Thymus (tissue), 11 donors: ENCODE results near the gene CTSD. TPM values are rescaled to one million over a fixed set of nuclear protein-coding genes. Genes with fewer than 3 reads are reported as not detected.

ENCODE experiments used
- DNase-seq, 9 donors: peaks; one replicate each; pipeline ENCODE4 v3.0.0-alpha.2; 2013; ENCODE audit warnings: low spot score in 9 of 9, low read depth in 6 of 9, missing footprints in 1 of 9
- H3K27ac ChIP-seq, 2 donors: one replicate each; pipeline ENCODE4 v1.5.1; 2013; ENCODE audit warnings: control low read depth in 1 of 2, low read depth in 1 of 2, low read length in 1 of 2, mild to moderate bottlenecking in 1 of 2, moderate library complexity in 1 of 2
- H3K27me3 ChIP-seq, 2 donors: one replicate each; pipeline ENCODE4 v1.5.1; 2013; ENCODE audit warnings: low read length in 1 of 2; ENCODE audit not compliant: control insufficient read depth in 2 of 2, insufficient read depth in 1 of 2
- H3K36me3 ChIP-seq, 2 donors: one replicate each; pipeline ENCODE4 v1.5.1; 2013; ENCODE audit warnings: low read length in 1 of 2, mild to moderate bottlenecking in 1 of 2, moderate library complexity in 1 of 2; ENCODE audit not compliant: control insufficient read depth in 2 of 2, insufficient read depth in 2 of 2
- H3K4me1 ChIP-seq, 2 donors: one replicate each; pipeline ENCODE4 v1.5.1; 2013; ENCODE audit warnings: low read length in 2 of 2; ENCODE audit not compliant: control insufficient read depth in 2 of 2, insufficient read depth in 2 of 2
- H3K4me3 ChIP-seq, 2 donors: one replicate each; pipeline ENCODE4 v1.5.1; 2013; ENCODE audit warnings: low read length in 2 of 2, control low read depth in 1 of 2, mild to moderate bottlenecking in 1 of 2
- H3K9me3 ChIP-seq, 2 donors: one replicate each; pipeline ENCODE4 v1.5.1; 2013; ENCODE audit warnings: low read length in 1 of 2, mild to moderate bottlenecking in 1 of 2; ENCODE audit not compliant: control insufficient read depth in 2 of 2, insufficient read depth in 1 of 2
- WGBS: extraction: QIAGEN DNeasy Blood & Tissue Kit; methylation state at CpG from one replicate; pipeline ENCODE4 v1.1.7; 2013; 5-methylcytosine and 5-hydroxymethylcytosine counted together
- polyA plus RNA-seq: library from polyadenylated mRNA; stranded (reverse); fragments of 200-250 nt; gene quantifications from one replicate; pipeline ENCODE4 v1.2.3, GENCODE V29; 2013
- total RNA-seq: library from RNA; stranded (reverse); fragments of 120-200 nt; gene quantifications from one replicate; pipeline ENCODE4 v1.2.4, GENCODE V29; 2013
- donor health status: healthy.

Gene CTSD
- total and polyA plus RNA-seq, 2 donors, result 97.4 to 487 TPM

DNA sequence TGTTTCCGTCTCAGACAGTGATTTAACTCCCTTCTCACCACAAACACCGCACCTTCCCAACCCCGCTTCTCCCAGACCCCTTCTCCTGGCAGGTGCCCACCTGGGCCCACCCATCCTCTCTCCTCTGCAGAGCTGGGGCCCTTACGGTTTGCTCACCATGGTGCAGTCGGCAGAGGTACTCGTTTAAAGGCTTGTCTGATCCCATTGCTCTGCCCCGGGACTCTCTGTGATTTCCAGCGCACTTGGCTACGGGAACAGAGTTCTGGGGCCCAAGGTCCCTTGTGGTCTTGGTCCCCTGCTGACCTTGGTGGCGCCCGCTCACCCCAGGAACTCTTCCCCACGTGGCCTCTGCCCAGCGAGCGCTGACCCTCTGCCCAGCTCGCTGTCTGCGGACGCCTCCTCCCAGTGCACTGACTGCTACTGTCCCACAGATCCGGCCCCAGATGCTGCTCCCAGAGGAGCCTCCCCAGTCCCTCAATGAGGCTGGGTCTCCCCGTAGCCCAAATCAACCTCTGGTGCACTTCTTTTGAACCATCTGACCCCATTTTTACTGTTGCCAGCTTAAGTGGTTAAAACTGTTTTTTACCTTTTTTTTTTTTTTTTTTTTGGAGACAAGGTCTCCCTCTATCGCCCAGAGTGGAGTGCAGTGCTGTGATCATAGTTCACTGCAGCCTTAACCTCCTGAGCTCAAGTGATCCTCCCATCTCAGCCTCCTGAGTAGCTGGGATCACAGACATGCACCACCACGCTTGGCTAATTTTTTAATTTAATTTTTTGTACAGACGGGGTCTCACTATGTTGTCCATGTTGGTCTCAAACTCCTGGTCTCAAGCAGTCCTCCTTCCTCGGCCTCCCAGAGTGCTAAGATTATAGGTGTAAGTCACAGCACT is 21.3 kb upstream of the CTSD start:
- whole genome bisulfite sequencing, result 95% methylated on average over 23 of the region's 23 CpGs
- Histone ChIP-seq H3K27ac (no peak overlapping the region), H3K4me1 (no peaks in the 10 kb centered on the region), H3K4me3 (no peak overlapping the region), H3K9me3 (no peaks in the 10 kb centered on the region), H3K27me3 (no peaks in the 10 kb centered on the region), H3K36me3 (no peaks in the 10 kb centered on the region)
- DNase-seq, result no peak

GRCh38 chr11:1783725-1784529 is 20.2 kb upstream of the CTSD start:
- WGBS, result 96% methylated on average over 24 of the region's 24 CpGs
- no peak overlapping the region for H3K4me3 ChIP-seq
- H3K9me3 ChIP-seq, result no peaks in the 10 kb centered on the region
- no peak overlapping the region for H3K27ac ChIP-seq
- no peaks in the 10 kb centered on the region for H3K36me3 ChIP-seq
- no peaks in the 10 kb centered on the region for H3K4me1 ChIP-seq
- no peaks in the 10 kb centered on the region for H3K27me3 ChIP-seq
- no peak for DNase-seq

DNA sequence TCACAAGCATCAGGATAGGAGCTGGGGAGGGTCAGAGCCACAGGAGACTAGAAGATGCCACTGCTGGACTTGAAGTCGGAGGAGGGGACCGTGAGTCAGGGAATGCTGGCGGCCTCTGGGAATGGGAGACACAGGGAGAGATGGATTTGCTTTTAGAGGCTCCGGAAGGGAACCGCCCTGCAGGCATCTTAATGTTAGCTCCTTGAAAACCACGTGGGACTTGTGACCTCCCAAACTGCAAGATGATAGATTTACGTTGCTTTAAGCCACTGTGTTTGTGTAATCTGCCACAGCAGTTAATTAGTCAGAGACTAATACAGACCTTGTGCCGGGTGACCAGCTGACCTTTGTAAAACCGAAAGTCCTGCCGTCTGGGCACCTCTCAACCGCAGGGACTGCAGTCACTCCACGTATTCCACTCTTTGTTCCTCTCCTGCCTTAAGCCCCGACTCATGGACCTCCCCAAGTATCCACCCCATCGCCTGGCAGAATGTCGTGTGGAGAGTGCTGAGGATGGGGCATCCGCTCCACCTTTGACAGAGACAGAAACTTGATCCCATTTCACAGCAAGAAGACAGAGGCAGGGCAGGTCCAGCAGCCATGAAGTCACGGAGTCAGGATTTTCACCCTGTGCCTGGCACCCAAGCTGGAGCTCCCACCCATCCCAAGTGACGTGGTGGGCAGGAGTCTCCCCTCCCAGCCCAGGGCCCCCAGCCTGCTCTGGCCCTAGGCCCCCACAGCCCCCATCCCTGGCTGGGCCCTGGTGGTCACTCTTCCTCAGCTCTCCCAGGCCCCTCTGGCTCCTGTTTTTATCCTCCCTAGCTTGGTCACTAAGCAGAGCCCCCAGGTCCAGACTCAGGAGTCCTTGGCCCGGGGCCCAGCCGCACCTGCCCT is 19.4 kb upstream of the CTSD start:
- no peak overlapping the region for H3K27ac ChIP-seq
- no peak overlapping the region for H3K4me3 ChIP-seq
- no peaks in the 10 kb centered on the region for H3K27me3 ChIP-seq
- H3K9me3 ChIP-seq, result no peaks in the 10 kb centered on the region
- H3K4me1 ChIP-seq, result no peaks in the 10 kb centered on the region
- H3K36me3 ChIP-seq, result no peaks in the 10 kb centered on the region
- DNase-seq, result no peak
- WGBS, result 91% methylated on average over 20 of the region's 20 CpGs

- H3K27ac ChIP-seq, result no peak overlapping the region
- WGBS, result 94% methylated on average over 13 of the region's 13 CpGs
- no peak for DNase-seq
These were observed 18.4 kb upstream of the CTSD start for GRCh38 chr11:1782031-1782590.

DNA sequence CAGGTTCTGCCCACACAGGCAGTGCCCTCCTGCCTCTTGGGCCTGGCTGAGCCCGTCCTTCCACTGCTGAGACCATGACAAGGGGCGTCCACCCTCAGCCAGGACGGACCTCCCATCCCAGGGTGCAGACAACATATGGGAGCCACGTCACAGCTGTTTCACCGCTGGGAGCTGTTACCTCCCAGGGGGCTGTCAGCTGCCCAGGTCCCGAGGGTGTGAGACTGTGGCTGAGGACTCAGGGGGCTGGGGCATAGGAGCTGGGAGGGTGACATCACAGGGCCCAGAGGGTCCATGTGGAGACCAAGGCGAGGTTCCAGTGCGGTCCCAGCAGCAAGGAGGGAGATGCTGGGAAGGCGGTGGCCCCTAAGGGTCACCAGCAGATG is 17.9 kb upstream of the CTSD start:
- no peaks in the 10 kb centered on the region for H3K4me1 ChIP-seq
- 94% methylated on average over 9 of the region's 9 CpGs for WGBS
- no peaks in the 10 kb centered on the region for H3K36me3 ChIP-seq
- no peak overlapping the region for H3K4me3 ChIP-seq
- H3K27me3 ChIP-seq, result no peaks in the 10 kb centered on the region
- no peak for DNase-seq
- H3K9me3 ChIP-seq, result no peaks in the 10 kb centered on the region
- no peak overlapping the region for H3K27ac ChIP-seq

More at GRCh38 chr11:1782031-1782590, 18.4 kb upstream of the CTSD start:
- H3K9me3 ChIP-seq, result no peaks in the 10 kb centered on the region
- no peaks in the 10 kb centered on the region for H3K27me3 ChIP-seq
- no peaks in the 10 kb centered on the region for H3K36me3 ChIP-seq
- H3K4me1 ChIP-seq, result no peaks in the 10 kb centered on the region
- H3K4me3 ChIP-seq, result no peak overlapping the region

- Histone ChIP-seq H3K4me3 (no peak overlapping the region), H3K27me3 (no peaks in the 10 kb centered on the region), H3K9me3 (no peaks in the 10 kb centered on the region), H3K4me1 (no peaks in the 10 kb centered on the region), H3K27ac (no peak overlapping the region), H3K36me3 (no peaks in the 10 kb centered on the region)
- WGBS, result 70% methylated on average over 25 of the region's 25 CpGs
- DNase-seq, result no peak
These were observed 17.2 kb upstream of the CTSD start for GRCh38 chr11:1780700-1781592.

DNA sequence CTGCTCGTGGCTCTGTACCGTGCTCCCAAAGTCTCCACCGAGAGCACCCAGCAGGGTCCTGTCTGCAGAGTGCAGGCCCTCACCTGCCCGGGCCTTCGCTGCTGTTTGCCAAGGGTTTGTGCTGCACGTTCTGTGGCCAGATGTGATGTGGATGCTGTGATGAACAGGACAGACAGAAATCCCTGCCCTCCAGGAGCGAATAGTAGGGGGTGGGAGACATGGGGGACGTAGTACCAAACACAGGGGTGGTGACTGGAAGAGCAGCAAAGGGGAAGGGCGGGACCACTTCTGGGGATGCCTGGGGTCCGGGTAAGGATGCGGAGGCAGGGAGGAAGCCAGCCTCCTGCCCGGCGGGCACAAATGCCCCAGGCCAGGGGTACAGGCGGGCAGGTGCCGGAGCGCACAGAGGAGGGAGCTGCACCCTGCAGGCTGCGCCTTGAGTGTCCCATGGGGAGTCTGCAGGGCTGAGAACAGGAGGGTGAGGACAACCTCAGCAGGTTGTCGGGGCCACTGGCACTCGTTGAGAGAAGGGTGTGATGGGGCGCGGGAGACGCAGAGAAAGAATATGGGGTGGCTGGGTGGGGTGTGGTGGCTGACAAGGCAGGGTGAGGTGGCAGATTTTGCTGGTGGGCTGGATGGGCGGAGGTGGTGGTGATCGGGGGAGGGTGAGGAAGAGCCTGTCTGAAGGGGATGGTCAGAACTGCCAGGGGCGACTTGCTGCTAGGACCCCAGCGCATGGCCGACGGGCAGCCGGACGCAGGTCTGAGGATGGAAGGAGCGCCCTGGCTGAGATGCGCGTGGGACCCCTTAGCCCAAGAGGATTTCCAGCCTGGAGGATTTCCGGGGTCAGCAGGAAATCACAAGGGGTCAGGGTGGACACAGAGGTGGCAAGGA is 16.3 kb upstream of the CTSD start:
- no peak for DNase-seq
- WGBS, result 94% methylated on average over 34 of the region's 34 CpGs
- H3K4me1 ChIP-seq, result no peaks in the 10 kb centered on the region

More for the DNA sequence above, 16.3 kb upstream of the CTSD start:
- H3K36me3 ChIP-seq, result no peaks in the 10 kb centered on the region
- no peak overlapping the region for H3K27ac ChIP-seq
- H3K9me3 ChIP-seq, result no peaks in the 10 kb centered on the region
- no peak overlapping the region for H3K4me3 ChIP-seq
- H3K27me3 ChIP-seq, result no peaks in the 10 kb centered on the region
